ENCODE data around the gene PRKAR2B.

- TF ChIP-seq CTCF (IDR thresholded peaks at IDR 0.05; ENCODE audit: low read depth, low read length) (no peak), POLR2A (IDR thresholded peaks at IDR 0.05; ENCODE audit: extremely low read depth, insufficient read length) (no peak)
Observed at GRCh38 chr7:107016312-107016711, 28.2 kb upstream of the PRKAR2B start.

Measured in NB4 (cell line).